ENCODE data around the gene IRAG1.

GRCh38 chr11:10742460-10743208 is 49.1 kb upstream of the IRAG1 start:
- TF ChIP-seq, protein P1, sequence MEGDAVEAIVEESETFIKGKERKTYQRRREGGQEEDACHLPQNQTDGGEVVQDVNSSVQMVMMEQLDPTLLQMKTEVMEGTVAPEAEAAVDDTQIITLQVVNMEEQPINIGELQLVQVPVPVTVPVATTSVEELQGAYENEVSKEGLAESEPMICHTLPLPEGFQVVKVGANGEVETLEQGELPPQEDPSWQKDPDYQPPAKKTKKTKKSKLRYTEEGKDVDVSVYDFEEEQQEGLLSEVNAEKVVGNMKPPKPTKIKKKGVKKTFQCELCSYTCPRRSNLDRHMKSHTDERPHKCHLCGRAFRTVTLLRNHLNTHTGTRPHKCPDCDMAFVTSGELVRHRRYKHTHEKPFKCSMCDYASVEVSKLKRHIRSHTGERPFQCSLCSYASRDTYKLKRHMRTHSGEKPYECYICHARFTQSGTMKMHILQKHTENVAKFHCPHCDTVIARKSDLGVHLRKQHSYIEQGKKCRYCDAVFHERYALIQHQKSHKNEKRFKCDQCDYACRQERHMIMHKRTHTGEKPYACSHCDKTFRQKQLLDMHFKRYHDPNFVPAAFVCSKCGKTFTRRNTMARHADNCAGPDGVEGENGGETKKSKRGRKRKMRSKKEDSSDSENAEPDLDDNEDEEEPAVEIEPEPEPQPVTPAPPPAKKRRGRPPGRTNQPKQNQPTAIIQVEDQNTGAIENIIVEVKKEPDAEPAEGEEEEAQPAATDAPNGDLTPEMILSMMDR (IDR thresholded peaks at IDR 0.05): no peak
- TF ChIP-seq ZFX (IDR thresholded peaks at IDR 0.05; ENCODE audit: borderline replicate concordance): no peak
